MM.1S (cell line): Measurements from ENCODE around the gene PRKCE.

Experiments used
- DNase-seq: peaks from one replicate; pipeline ENCODE4 v3.0.0-alpha.2; 2015
- H2AFZ ChIP-seq: fragments of 300-600 bp; sonication (generic); 2 replicates; pipeline ENCODE4 v1.6.0; 2016; ENCODE audit warnings: antibody characterized with exemption, low read length
- H3F3A ChIP-seq: fragments of 300-600 bp; sonication (generic); 2 replicates; pipeline ENCODE4 v1.6.1; 2016; ENCODE audit warnings: mild to moderate bottlenecking, antibody characterized with exemption, low read length, moderate library complexity, mixed read lengths; ENCODE audit not compliant: insufficient read depth
- H3K27ac ChIP-seq: fragments of 300-600 bp; sonication (generic); 2 replicates; pipeline ENCODE4 v1.5.1; 2016; ENCODE audit warnings: mild to moderate bottlenecking, low read length
- H3K27me3 ChIP-seq: fragments of 300-600 bp; sonication (generic); replicated peaks from 2 replicates; pipeline ENCODE4 v1.6.0; 2016; ENCODE audit warnings: low read length; ENCODE audit not compliant: insufficient read depth
- H3K36me3 ChIP-seq: fragments of 300-600 bp; sonication (generic); replicated peaks from 2 replicates; pipeline ENCODE4 v1.6.1; 2016; ENCODE audit warnings: mild to moderate bottlenecking, low read length, mixed read lengths; ENCODE audit not compliant: insufficient read depth
- H3K4me1 ChIP-seq: fragments of 300-600 bp; sonication (generic); 2 replicates; pipeline ENCODE4 v1.6.1; 2016; ENCODE audit warnings: low read length, mixed read lengths
- H3K4me2 ChIP-seq: fragments of 300-600 bp; sonication (generic); 2 replicates; pipeline ENCODE4 v1.6.0; 2016; ENCODE audit warnings: low read depth, low read length
- H3K4me3 ChIP-seq: fragments of 300-600 bp; sonication (generic); 2 replicates; pipeline ENCODE4 v1.5.1; 2016; ENCODE audit warnings: low read length, mixed read lengths
- H3K79me2 ChIP-seq: fragments of 300-600 bp; sonication (generic); 2 replicates; pipeline ENCODE4 v1.6.1; 2016; ENCODE audit warnings: mixed run types, low read length, mixed read lengths
- H3K9ac ChIP-seq: fragments of 300-600 bp; sonication (generic); 2 replicates; pipeline ENCODE4 v1.6.1; 2016; ENCODE audit warnings: low read length, mixed read lengths
- H3K9me2 ChIP-seq: fragments of 300-600 bp; sonication (generic); replicated peaks from 2 replicates; pipeline ENCODE4 v1.6.1; 2016; ENCODE audit warnings: mild to moderate bottlenecking, low read length, mixed read lengths; ENCODE audit not compliant: insufficient read depth
- H3K9me3 ChIP-seq: fragments of 300-600 bp; sonication (generic); replicated peaks from 2 replicates; pipeline ENCODE4 v1.6.1; 2016; ENCODE audit warnings: mild to moderate bottlenecking, low read length, mixed read lengths; ENCODE audit not compliant: insufficient read depth
- H4K20me1 ChIP-seq: fragments of 300-600 bp; sonication (generic); 2 replicates; pipeline ENCODE4 v1.6.1; 2016; ENCODE audit warnings: mild to moderate bottlenecking, low read length, moderate library complexity, mixed read lengths; ENCODE audit not compliant: insufficient read depth
- EZH2 ChIP-seq: fragments of 300-600 bp; sonication (generic); optimal IDR thresholded peaks from 2 replicates; pipeline ENCODE3; 2017; ENCODE audit warnings: low read depth, mild to moderate bottlenecking, antibody characterized with exemption, low read length, mixed read lengths
- EZH2phosphoT487 ChIP-seq: fragments of 300-600 bp; sonication (generic); IDR thresholded peaks from 2 replicates; pipeline ENCODE4 v1.6.1; 2018; ENCODE audit warnings: antibody characterized with exemption, low read length
- TF ChIP-seq, protein P1 (sequence below): fragments of 300-600 bp; sonication (generic); IDR thresholded peaks from 2 replicates; pipeline ENCODE4 v1.5.1; 2016; ENCODE audit warnings: antibody characterized with exemption, low read length, mixed read lengths

The PRKCE gene

DNA sequence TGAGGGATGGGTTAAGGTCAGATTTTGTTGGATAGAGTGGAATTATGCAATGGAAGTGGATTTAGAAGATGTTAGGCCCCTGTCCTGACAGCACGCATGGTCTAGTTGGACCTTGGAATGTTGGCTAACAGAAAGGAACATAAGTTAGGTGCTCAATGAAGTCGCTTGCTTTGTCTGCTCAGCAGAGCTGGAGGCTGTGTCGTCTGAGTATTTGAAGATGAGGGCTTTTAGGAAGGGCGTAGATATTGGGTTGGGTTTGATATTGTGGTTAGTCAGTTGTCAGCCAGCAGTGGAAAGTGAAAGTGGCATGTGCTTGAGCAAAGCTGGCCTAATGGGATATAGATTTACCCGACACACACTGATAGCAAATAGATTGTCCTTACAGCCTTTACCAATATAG lies 239.3 kb downstream of the PRKCE start:
- Histone ChIP-seq H3K4me2 (peak overlapping the region; percentile 83), H3K4me1 (peaks cover 30% of the 10 kb centered on the region)
- TF ChIP-seq EZH2 (no peak), EZH2phosphoT487 (no peak)
- TF ChIP-seq, protein P1, sequence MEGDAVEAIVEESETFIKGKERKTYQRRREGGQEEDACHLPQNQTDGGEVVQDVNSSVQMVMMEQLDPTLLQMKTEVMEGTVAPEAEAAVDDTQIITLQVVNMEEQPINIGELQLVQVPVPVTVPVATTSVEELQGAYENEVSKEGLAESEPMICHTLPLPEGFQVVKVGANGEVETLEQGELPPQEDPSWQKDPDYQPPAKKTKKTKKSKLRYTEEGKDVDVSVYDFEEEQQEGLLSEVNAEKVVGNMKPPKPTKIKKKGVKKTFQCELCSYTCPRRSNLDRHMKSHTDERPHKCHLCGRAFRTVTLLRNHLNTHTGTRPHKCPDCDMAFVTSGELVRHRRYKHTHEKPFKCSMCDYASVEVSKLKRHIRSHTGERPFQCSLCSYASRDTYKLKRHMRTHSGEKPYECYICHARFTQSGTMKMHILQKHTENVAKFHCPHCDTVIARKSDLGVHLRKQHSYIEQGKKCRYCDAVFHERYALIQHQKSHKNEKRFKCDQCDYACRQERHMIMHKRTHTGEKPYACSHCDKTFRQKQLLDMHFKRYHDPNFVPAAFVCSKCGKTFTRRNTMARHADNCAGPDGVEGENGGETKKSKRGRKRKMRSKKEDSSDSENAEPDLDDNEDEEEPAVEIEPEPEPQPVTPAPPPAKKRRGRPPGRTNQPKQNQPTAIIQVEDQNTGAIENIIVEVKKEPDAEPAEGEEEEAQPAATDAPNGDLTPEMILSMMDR: no peak

GRCh38 chr2:45891719-45892424 lies 240.4 kb downstream of the PRKCE start:
- Histone ChIP-seq H4K20me1 (no peaks in the 10 kb centered on the region), H3K4me2 (peak overlapping the region; percentile 83), H2AFZ (peak overlapping the region; percentile 46; the same call in 1 of the 2 replicates), H3K4me3 (peak overlapping the region; percentile 28; the same call in 1 of the 2 replicates), H3F3A (peaks cover 22% of the 10 kb centered on the region), H3K27ac (peak overlapping the region; percentile 99), H3K9me3 (no peaks in the 10 kb centered on the region), H3K9ac (peak overlapping the region; percentile 79), H3K36me3 (no peaks in the 10 kb centered on the region), H3K27me3 (no peaks in the 10 kb centered on the region), H3K4me1 (peaks cover 30% of the 10 kb centered on the region), H3K9me2 (no peaks in the 10 kb centered on the region), H3K79me2 (no peaks in the 10 kb centered on the region)
- peak; percentile 96 for DNase-seq
- TF ChIP-seq EZH2phosphoT487: no peak
- TF ChIP-seq, protein P1: no peak; the same call in 1 of the 2 replicates
- TF ChIP-seq EZH2: no peak

More for the DNA sequence above, 239.3 kb downstream of the PRKCE start:
- H3K9ac ChIP-seq: peak overlapping the region; percentile 45
- peak overlapping the region; percentile 27; the same call in 1 of the 2 replicates for H3K4me3 ChIP-seq
- peaks cover 22% of the 10 kb centered on the region for H3F3A ChIP-seq
- no peaks in the 10 kb centered on the region for H3K36me3 ChIP-seq
- H3K27me3 ChIP-seq: no peaks in the 10 kb centered on the region
- peak overlapping the region; percentile 99 for H3K27ac ChIP-seq
- no peaks in the 10 kb centered on the region for H3K9me2 ChIP-seq
- peak; percentile 72 for DNase-seq
- H3K9me3 ChIP-seq: no peaks in the 10 kb centered on the region
- no peaks in the 10 kb centered on the region for H4K20me1 ChIP-seq
- H2AFZ ChIP-seq: no peak overlapping the region
- H3K79me2 ChIP-seq: no peaks in the 10 kb centered on the region

GRCh38 chr2:45892425-45892745 lies 240.9 kb downstream of the PRKCE start:
- TF ChIP-seq EZH2 (no peak), EZH2phosphoT487 (no peak)
- TF ChIP-seq, protein P1: no peak
- H3K27ac ChIP-seq: peak overlapping the region; percentile 99
- no peaks in the 10 kb centered on the region for H4K20me1 ChIP-seq
- H3K36me3 ChIP-seq: no peaks in the 10 kb centered on the region
- H3K4me1 ChIP-seq: peaks cover 30% of the 10 kb centered on the region
- H2AFZ ChIP-seq: peak overlapping the region; percentile 46; the same call in 1 of the 2 replicates
- H3F3A ChIP-seq: peaks cover 22% of the 10 kb centered on the region
- no peak for DNase-seq
- no peaks in the 10 kb centered on the region for H3K9me2 ChIP-seq
- no peaks in the 10 kb centered on the region for H3K79me2 ChIP-seq
- peak overlapping the region; percentile 79 for H3K9ac ChIP-seq
- no peaks in the 10 kb centered on the region for H3K9me3 ChIP-seq
- peak overlapping the region; percentile 83 for H3K4me2 ChIP-seq
- H3K4me3 ChIP-seq: peak overlapping the region; percentile 28; the same call in 1 of the 2 replicates
- H3K27me3 ChIP-seq: no peaks in the 10 kb centered on the region
